GM18499 (cell line): Measurements from ENCODE around the gene CDK14.
"Not testable (repeated sequence)": the region's sequence is repeated elsewhere in the genome, so short reads cannot be mapped to it uniquely, and the experiment has no call there.

ENCODE experiments used
- ATAC-seq: cut with Tn5 transposase; IDR thresholded peaks from one replicate; pipeline ENCODE4 v1.9.1; 2021; ENCODE audit warnings: moderate number of reproducible peaks; ENCODE audit not compliant: insufficient read depth, unreplicated experiment

Gene CDK14

DNA sequence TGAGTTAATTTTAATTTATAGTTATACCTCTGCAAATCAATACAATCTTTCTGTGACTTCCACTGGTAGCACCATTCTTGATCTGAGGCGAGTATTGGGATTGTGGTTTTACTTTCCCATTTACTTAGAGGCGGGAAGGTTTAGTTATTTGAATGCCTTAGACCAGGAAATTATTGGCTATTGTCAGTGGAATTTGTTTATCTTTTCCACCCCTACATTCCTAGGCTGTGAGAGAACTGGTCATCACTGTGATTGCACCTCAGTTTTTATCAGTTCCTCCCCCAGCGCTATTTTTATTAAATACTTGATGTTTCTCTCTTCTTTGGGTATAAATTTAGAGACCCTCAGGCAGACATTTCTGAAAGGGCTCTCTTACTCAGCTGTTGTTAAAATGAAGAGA, 29.9 kb downstream of the CDK14 start:
- ATAC-seq: no peak

DNA sequence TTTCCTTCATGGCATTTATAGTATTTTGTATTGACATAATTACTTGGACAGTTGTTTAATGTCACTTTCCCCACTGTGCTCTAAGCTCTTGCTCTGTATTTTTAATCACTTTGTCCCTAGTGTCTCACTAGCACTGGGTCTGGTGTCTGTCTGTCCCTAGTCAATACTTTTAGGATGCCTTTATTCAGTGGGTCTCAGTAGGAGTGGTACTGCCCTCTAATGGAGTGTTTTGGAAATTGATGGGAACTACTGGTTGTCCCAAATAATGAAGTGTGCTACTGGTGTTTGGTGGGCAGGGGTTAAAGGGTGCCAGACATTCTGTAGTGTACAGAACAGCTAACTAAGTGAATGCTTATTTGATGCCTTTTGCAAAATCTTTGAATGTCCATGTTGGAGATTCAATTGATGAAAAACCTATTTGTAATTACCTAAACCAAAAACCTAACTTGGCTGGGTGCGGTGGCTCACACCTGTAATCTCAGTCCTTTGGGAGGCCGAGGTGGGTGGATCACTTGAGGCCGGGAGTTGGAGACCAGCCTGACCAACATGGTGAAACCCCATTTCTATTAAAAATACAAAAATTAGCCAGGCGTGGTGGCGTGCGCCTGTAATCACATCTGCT, 33.3 kb downstream of the CDK14 start:
- no peak for ATAC-seq

DNA sequence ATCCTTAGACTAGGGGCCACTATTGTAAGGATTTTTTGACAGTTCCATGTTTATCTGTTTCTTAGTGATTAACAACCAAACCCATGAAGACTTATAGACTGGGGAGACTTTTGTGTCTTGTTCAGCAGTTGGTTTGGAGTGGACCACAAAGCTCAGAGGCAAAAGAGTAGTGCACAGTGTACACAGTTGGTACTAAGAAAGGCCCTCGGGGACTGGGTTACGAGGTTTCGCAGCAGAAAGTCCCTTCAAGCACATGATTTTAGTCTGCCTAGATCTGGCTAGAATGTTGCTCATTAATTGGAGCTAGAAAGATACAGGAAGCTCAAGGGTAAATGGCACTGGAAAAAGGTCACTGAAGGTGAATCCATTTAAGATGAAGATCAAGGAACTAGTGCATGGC, 35.4 kb downstream of the CDK14 start:
- no peak for ATAC-seq

DNA sequence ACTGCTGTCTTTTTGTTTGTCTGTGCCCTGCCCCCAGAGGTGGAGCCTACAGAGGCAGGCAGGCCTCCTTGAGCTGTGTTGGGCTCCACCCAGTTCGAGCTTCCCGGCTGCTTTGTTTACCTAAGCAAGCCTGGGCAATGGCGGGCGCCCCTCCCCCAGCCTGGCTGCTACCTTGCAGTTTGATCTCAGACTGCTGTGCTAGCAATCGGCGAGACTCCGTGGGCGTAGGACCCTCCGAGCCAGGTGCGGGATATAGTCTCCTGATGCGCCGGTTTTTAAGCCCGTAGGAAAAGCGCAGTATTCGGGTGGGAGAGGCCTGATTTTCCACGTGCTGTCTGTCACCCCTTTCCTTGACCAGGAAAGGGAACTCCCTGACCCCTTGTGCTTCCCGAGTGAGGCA, 43.6 kb downstream of the CDK14 start:
- not testable (repeated sequence) for ATAC-seq

DNA sequence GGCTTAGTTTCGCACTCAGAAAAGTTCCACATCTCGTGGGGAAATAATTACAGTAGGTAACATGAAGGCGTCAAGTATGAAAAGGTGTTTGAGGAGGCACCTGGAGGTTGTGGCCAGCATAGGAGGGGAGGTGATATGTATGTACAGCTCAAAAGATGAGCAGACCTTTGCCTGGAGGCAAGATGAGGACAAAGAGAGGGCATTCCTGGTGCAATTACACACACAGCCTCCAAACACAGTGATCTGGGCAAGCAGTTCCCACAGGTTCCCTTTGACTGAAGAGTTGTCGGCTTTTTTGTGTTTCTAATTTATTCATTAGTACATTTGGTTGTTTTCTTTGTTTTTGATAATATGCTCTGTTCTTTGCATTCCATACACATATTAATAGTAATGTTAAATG, 46.9 kb downstream of the CDK14 start:
- ATAC-seq: no peak

DNA sequence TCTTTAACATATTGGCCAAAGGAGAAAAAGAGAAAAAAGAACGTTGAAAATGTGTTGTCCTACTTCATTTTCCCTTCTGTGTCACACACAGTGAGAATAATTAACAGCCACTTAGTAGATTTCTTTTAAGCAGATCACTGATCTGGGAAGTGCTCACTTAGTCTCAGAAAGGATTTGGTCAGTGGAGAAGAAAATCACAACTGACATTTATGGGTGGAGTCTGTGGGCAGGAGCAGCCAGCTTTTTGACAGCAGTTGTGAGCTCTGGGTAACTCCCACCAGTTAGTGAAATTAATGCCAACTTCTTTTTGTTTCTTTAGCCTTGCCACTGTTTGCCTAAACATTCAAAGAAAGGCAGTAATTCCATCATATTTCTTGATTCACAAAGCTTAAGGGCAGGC, 49.7 kb downstream of the CDK14 start:
- ATAC-seq: no peak

DNA sequence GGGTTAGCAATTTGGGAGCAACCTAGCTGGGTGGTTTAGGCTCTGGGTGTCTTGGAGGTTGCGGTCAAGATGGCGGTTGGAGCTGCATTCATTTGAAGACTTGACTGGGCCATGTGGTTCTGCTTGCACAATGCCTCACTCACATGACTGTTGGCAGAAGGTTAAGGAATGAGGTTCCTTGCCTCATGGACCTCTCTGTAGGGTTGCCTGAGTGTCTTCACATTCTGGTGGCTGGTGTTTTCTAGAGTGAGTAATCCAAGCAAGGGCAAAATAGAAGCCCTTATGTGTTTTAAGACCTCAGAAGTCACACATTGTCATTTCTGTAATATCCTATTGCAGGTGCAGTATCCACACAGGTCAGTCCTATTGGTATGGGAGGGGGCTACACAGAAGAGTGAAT, 52.0 kb downstream of the CDK14 start:
- no peak for ATAC-seq

DNA sequence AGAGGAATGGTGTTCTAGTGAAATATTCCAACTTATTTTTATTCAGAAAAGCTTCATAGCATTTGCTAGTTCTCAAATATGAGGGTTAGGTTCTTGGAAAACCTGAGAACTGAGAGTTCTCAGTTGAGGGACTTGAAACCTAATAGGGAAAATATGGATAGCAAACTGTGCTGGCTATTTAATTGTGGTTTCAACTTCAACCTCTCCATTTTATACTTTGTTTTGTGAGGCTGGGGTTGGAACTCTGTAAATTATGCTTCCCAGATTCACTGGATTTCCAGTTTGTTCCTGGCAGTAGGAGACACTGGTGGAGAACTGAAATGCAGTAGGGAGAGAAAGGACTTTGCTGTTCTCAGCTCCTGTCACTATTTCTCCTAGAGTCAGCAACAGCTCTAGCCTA, 52.7 kb downstream of the CDK14 start:
- ATAC-seq: no peak

DNA sequence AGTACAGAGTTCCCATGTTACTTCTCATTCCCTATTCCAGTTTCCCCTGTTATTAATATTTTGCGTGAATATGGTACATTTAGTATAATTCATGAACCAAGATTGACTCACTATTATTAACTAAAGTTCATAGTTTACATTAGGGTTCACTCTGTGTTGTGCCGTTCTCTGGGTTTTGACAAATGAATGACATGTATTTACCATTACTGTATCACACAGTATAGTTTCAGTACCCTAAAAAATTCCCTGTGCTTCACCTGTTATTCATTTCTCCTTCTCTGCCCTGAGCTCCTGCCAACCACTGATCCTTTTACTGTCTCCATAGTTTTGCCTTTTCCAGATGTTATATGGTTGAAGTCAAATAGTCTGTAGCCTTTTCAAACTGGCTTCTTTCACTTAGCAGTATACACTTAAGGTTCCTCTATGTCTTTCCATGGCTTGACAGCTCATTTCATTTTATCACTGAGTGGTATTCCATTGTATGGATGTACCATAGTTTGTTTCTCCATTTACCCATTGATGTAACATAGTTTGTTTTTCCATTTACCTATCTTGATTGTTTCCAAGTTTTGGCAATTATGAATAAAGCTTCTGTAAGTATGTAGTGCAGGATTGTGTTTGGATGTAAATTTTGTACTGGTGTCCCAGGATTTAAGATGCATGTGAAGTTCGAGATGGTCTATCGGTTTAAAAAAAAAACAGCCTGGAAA, 58.8 kb downstream of the CDK14 start:
- ATAC-seq: no peak

DNA sequence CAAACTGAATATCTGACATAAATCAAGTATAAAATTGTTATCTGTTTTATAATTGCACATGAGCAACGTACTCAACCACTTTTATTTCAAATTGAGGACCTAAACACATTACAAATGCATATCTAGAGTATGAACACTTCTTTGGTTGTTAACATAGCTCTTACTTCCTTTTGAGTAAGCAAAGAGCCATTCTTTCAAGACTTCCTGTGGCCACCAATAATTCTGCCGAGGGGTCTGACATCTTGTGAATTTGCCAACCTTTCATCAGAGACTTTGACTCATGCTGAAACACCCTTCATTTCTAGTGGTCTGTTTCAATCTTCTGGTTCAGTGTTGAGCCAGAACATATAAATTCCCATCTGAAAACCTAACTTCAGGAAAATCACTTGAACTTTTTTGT, 59.4 kb downstream of the CDK14 start:
- no peak for ATAC-seq

DNA sequence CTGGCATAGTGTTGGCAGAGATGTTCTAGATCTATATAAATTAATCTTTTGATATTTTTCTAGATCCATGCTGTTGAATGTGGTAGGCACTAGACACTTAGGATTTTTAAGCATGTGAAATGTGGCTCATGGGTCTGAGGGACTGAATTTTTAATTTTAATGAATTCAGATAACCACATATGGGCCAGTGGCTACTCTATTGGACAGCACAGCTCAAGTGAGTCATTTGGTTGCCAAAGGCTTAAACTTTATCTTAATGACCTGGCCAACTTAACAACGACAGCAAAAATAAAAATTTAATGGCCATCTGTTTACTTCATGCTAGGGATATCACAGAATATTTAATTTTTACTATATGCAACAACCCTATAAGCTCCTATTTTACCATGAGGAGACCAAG, 61.4 kb downstream of the CDK14 start:
- no peak for ATAC-seq

DNA sequence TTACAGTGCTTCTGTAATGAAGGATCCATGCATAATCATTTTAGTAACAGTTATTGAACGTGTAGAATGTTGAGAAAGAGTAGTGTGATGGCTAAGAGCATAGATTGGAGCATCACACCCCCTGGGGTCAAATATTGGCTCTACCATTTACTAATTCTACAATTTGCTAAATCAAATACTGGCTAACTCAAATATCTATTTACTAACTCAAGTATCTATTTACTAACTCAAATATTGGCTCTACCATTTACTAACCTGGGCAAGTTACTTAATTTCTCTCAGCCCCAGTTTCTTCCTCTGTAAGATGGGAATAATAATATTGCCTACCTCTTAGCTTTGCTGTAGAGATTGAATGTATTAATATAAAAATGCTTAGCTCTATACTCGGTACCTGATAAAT, 64.0 kb downstream of the CDK14 start:
- ATAC-seq: no peak

DNA sequence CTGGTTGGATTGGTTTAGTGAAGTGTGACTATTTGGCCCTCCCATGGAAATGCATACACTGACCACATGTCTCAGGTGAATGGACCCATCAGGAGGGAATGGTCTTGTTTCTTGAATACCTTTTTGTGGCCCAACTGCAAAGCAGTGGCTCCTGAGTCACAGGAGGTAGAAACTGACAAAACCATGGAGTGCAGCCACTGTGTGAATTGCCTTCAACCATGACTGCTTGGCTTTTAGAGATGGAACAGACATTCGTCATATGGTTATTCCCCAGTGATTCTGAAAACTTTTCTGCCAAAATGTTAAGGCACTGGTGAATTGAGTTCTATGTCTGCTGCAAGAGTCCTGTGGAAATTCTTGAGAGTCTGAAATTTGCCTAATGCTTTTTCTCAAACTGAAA, 64.7 kb downstream of the CDK14 start:
- no peak for ATAC-seq

DNA sequence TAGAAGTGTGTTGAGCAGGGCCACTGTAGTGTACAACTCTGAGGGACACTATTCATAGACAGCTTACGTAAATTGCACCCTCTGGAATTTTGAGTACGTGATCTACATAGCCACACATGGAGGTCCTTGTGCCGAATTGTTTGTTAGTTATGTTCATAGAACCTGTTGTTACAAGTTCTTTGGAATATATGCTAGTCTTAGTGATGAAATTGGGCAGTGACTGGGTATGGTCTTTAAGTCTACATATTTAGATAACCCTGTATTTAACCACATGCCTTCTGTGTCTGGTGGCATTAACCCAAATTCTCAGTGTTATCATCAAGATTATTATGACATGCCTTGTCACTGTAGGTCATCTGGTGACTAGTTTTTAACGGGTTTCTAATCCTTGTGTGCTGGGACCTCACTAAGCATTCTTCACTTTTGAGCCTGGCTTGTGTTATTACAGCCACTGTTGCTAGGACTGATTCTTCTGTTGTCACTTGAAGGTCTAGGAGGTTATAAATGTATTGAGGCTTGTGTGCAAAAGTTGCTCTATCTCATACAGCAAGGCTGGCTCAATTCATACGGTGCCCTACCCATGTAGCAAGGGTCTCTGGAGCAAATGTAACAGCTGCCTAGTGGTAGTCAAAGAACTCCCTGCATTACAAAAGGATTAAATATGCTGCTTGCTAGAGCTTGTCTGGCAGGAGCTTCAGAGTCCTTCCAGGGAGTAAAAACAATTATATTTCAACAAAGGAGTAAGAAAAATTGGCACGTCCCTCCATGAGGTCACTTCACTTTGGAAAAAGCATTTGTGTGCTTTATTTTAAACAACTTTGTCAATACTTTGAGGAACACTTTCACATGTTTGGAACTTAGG, 65.4 kb downstream of the CDK14 start:
- ATAC-seq: no peak

DNA sequence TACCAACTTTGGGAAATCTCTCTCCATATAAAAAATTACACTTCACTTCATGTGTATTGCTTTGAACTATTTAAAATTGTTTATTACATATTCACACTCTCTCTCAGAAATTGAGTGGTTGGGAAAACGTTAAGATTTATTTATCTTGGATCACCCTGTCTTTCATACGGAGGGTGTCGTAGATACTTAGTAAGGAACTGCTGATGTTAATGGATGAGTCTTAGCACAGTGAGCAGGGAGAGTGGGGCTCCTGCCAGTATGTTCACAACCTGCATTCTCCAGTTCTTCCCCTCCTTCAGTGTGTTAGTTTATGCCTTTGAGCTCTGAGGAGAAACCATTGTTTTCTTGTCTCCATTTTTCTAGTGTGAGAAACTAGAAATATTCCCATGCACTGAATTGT, 67.1 kb downstream of the CDK14 start:
- no peak for ATAC-seq

DNA sequence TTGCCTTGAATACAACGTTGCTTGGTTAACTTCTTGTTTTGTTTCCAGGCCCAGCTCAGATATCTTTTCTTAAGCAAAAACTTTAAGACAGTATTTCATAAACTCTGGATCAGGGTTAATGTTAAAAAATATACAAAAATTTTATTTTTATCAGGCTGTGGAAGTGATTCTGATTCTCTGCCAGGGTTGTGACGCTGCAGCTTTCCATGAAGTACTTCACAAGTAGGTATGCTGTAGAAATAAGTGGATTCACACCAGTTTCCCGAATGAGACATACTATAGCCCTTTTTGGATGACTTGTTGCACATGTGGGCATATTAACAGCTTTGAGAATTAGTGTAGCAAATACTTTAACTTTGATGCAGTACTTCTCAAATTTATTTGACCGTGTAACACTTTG, 70.1 kb downstream of the CDK14 start:
- ATAC-seq: no peak

DNA sequence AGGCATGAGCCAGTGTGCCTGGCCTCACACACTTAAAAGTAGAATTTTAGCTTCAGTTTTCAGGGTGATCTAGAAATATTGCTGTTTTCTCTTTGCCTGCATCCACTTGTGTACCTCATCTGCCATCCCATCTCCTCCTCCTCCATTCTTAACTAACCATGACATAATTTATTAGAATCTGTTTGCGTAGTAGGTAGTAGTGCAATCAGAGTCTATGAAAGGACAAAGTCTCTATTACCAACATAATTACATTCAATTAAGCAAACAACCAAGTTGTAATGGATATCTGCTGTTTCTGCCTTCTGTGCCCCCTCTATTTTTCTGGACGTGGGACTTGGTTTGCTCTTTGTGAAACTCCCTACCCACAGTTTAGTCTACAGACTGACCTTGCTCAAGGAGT, 72.9 kb downstream of the CDK14 start:
- no peak for ATAC-seq

DNA sequence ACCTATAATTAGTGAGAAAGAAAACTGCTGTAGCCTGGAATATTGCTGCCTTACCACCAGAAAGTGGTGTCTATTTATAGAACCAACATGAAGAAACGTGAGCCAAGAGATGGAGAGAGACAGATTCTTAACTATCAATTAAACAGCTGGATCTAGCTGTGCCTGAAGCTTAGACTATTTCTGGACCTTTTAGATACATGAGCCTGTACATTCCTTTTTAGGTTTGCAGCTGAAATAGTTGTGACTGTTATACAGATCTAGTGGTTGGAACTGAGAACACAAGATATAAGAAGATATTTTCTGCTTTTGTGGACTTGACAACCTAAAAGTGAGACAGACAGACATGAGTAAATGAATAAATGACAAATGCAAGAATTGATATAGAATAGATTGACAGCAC, 73.4 kb downstream of the CDK14 start:
- no peak for ATAC-seq

DNA sequence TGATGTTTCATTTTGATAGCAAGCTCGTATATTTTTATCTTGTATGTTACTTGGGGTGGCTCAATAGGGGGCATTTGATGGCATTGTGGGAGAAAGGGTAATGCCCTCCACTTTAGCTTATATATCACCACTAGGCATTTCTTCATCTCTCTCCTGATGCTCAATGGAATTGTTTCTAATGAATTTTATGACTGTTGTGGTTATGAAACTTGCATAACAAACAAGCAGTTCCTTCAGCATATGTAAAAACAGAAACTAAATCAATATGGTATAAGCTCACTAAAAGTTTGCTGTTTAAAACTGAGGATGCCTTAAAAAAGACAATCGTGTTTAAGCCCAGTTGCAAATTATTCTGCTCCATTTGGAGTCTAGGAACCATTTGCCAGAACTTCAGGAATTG, 75.5 kb downstream of the CDK14 start:
- no peak for ATAC-seq

DNA sequence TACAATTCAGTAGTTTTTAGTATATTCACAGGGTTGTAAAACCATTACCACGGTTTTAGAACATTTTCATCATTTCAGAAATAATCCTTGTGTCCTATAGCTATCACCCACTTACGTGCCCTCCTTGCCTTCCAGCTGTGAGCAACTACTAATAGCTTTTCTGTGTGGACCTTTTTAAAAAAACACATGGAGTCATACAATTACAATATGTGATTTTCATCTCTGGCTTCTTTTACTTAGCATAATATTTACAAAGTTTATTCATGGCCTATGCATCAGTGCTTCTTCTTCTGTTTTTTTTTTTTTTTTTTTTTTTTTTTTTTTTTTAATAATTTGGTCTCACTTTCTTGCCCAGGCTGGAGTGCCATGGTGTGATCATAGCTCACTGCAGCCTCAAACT, 76.1 kb downstream of the CDK14 start:
- ATAC-seq: no peak

DNA sequence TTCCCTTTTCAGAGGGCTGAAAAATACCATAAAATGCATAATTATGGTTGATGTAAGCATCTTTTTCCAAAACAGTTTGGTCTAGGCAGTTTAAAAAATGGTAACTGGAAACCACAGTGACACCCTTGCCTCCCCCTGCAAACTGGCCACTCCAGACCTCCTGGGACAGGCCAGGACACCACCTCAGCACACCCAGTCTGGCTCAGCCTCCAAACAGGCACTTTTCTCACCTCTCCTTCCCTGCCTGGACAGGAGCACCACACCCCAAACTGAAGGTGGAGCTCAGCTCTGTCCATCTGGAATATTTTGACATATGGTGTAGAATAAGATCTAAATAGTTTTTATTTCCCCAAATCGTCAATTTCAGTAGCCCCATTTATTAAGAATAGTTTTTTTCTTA, 78.5 kb downstream of the CDK14 start:
- no peak for ATAC-seq

DNA sequence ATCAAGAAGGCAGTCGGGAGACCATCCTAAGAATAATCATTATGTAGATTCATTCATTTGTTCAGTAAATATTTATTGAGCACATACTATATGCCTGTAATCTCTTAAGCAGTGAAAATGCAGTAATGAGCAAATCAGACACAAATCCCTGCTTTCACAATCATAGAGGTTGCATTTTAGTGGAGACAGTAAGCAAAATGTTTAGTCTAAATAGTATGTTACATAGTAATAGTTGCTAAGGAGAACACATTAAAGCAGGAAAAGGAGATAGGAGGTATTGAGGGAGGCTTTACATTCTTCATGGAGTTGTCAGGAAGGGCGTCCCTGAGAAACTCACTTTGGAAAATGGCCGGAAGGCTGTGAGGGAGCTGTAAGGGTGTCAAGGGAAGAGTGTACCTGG, 79.9 kb downstream of the CDK14 start:
- ATAC-seq: no peak
